Stimulated activated CD4-positive, alpha-beta T cell treated with anti-CD3 and anti-CD28 coated beads, Interleukin-4, amount 100 ng/mL, for 1 hour (primary cell): ENCODE results near the gene TM9SF2.
A peak's percentile ranks its signal among the peaks of the same experiment; 100 is the strongest.
"Not testable (repeated sequence)": the region's sequence is repeated elsewhere in the genome, so short reads cannot be mapped to it uniquely, and the experiment has no call there.

Source experiments
- DNase-seq: peaks from one replicate; pipeline ENCODE4 v3.0.0-alpha.2; 2020

Gene TM9SF2

GRCh38 chr13:99540530-99540929 is 39.3 kb downstream of the TM9SF2 start:
- DNase-seq = no peak

GRCh38 chr13:99542788-99543406 is 41.6 kb downstream of the TM9SF2 start:
- DNase-seq = peak; percentile 24

DNA sequence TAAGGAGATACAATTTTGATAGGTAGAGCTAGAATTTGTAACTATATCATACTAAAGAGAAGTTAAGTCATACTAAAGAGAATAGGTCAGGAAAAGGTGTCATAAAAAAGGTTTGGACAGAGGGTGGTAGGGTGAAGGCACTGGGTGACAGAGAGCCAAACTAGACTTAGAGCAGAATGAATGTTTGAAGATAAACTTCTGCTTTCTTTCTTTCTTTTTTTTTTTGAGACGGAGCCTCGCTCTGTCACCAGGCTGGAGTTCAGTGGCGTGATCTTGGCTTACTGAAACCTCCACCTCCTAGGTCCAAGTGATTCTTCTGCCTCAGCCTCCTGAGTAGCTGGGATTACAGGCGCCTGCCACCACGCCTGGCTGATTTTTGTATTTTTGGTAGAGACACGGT is 44.1 kb downstream of the TM9SF2 start:
- no peak for DNase-seq

DNA sequence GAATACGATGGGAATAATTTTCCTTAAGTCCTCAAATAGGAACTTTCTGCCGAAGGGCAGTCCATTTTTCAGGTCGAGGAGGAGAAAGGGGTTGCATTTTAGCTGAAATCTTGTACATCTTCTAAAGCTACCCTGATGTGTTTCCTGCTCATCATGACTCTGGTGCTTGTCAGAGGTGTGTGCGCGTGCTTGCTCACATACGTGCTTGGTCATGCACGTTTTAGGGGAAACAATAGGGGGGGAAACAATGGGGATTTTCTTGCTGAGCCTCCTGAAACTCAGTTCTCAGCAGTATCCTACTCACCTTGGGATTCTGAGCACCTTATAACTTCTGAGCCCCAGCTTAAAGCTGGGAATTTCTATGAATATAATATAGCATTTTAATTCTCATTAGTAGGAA is 44.7 kb downstream of the TM9SF2 start:
- DNase-seq = no peak

- no peak for DNase-seq
These were observed 45.6 kb downstream of the TM9SF2 start for GRCh38 chr13:99546878-99547277.

GRCh38 chr13:99548448-99548847 is 47.2 kb downstream of the TM9SF2 start:
- no peak for DNase-seq

- no peak for DNase-seq
These were observed 51.8 kb downstream of the TM9SF2 start for GRCh38 chr13:99553033-99553432.

- DNase-seq = no peak
These were observed 53.9 kb downstream of the TM9SF2 start for GRCh38 chr13:99555149-99555548.

GRCh38 chr13:99556867-99557443 is 55.7 kb downstream of the TM9SF2 start:
- no peak for DNase-seq

- no peak for DNase-seq
These were observed 57.4 kb downstream of the TM9SF2 start for GRCh38 chr13:99558570-99559180.

GRCh38 chr13:99559560-99559959 is 58.3 kb downstream of the TM9SF2 start:
- no peak for DNase-seq

DNA sequence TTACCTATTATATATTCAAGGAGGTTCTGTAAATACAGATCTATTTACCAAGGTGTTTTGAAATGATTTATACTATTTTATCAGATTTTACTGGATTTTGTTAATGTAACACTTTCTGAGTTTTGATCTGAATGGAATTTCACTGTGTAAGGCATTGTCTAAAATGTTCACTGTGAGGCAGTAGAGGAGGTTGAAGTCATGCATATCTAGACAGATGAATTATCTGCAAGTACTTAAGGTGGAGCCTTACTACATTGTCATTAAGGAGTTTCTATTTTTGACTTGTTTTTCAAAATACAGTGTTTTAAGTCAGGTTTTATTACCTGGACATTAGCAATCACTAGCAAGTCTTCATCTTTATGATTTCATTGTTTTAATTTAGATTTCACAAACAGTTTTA is 62.1 kb downstream of the TM9SF2 start:
- DNase-seq = no peak

GRCh38 chr13:99564386-99564785 is 63.1 kb downstream of the TM9SF2 start:
- DNase-seq = no peak

- no peak for DNase-seq
These were observed 64.3 kb downstream of the TM9SF2 start for GRCh38 chr13:99565478-99566124.

DNA sequence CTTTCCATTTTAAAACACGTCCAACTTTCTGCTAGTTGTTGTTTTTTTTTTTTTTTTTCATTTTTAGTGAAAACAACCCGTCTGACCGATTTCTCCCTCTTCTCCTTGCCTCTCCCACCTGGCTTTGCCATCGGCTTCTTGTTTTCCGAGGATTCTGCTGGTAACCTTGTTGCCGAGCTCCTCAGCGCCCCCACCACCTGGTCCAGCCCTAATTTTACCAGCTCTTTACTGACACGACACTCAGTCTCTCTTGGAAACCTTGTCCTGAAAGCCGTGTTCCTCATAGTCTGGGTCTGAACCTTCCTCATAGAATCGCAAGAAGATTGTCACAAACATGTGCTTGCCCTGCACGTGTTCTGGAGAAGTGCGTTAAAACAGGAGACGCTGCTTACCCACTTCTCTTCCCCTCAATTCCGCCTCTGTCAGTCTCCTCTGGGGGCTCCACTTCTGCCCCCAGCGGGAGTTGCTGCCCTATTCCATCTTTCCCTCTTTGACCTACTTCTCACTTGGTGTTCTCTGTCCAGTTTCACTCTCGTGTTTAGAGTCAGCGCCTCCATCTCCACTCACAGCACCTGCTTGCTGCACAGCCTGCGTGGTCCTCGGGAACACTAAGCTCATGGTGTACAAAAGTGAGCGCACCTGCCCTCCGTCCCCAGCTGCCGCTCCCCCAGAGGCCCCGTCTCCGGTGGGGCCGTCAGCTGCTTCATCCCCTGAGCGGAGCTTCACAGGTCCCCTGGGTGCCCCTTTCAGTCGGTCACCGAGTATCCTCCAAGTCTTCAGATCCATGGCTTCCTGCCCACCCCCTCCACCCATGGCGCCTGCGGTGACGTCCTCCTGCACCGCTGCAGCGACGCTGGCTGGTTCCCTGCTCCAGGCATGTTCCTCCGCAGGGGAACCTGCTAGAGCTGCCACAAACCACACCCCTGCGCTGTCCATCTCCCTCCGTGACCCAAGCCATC is 65.1 kb downstream of the TM9SF2 start:
- DNase-seq = no peak

DNA sequence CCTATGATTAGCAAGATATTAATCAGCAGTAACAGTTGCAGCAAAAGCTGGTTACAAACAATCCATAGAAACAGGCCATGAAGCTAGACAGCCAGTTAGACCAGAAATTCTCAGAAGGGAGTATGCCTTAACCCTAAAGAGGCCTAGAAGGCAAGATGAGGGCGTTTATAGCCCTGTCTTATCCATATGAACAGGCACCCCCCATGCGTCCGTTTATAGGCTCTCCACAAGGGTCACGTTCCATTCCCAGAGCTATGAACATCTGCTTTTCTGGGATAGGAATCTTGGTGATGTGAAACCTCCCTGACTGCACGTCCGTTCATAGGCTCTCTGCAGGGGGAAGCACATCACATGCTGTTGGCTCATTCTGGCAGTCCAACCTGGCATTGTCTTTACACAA is 67.6 kb downstream of the TM9SF2 start:
- DNase-seq = not testable (repeated sequence)

DNA sequence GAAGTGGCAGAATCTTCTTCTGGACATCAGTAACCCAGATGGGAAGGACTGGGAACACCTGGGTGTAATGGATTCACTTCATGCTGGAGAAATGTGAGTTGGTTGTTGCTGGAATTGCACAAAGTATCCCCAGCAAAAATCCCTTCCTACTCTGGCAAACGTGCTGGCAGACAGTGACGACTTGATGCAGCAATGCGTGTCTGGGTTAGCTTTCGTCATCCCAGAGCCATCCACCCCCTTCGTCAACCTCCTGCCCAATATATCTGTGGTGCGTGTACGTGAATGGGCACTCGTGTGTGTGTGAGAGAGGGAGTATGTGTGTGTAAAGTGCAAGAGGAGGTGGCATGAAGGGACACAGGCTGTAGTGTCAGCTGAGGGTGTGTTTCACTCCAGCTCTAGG is 70.9 kb downstream of the TM9SF2 start:
- no peak for DNase-seq

DNA sequence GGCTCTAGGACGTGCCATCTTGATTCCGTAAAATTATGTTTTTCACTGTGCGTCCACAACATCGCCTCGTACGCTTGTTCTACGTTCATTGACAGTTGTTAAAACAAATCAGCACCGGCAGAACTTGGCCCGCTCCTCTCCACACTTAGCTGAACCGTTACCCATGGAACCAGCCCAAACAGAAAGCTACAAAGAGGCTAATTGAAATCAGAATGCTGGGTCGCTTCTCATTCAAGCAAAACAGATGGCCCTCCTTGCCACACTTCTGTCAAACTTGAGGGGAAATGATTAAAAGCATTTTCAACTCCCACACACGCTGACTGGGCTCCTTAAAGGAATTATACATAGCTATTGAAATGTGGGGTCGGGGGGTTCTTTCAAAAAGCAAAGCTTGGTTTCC is 71.6 kb downstream of the TM9SF2 start:
- DNase-seq = no peak

DNA sequence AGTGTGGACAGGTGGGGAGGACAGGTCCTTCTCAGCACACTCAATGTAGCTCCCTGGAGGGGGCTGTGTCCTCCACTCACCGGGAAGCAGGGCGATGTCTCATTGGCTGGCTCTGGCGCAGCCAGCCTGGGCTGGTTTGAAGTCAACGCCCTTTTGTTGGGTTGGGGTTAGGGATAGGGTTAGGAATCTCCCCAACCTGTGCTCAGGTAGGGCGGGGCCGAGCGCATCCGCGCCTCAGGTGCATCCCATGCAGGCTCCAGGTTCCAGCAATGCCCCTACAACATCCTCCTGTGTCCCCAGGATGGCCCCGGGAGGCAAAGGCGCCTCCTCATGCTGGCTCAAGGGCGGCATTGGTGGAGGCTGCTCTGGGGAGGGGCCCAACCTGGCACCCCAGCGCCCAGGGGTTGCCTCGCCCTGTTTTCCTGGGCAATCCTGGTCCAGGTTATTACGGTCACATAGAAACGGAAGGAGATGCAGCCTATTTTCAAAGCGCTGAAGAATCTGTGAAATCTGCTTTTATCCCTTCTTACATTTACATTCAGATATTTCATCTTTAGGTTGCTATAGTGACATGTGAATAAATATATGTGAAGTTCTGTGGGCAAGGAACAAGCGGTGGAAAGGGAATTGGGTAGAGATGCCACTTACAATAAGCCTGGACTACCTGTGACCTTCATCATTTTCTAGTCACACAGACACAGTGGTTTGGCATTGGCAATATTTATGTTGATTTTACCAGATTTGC is 74.3 kb downstream of the TM9SF2 start:
- DNase-seq = no peak

DNA sequence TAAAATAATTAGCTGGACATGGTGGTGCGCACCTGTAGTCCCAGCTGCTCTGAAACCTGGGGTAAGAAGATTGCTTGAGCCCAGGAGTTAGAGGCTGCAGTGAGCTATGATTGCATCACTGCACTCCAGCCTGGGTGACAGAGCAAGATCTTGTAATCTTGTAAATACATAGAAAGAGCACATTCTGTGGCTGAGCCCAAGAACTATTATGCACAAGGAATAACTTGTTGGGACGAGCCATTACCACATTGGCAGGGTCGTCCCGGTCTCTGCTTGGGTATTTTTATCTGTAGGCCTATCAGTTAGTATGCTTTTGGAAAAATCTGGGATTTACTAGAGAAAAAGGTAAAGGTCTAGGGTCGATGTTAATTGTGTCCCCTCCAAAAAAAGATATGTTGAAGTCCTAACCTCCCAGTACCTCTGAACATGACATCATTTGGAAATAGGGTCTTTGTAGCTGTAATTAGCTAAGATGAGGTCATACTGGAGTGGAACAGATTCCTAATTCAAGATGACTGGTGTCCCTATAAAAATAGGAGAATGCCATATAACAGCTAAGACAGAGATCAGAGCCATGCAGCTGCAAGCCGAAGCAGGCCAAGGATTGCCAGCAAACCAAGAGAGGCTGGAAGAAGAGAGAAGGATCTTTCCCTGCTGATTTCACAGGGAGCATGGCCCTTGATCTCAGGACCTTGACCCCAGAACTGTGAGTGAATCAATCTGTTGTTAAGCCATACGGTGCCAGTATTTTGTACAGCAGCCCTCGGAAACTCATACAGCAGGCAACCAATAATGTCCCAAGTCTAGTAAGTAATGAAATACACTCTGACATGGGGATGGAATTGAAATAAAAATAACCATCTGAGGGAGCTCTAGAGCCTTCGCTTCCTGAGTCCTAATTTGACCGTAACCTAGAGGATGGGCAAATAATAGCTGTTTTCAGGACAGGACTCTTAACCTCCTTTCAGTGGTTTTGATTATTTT is 77.0 kb downstream of the TM9SF2 start:
- no peak for DNase-seq
